TTC549 (cell line): ENCODE results near the gene FILIP1L.

Experiments used
- FAIRE-seq: peaks from 2 replicates; lab custom pipeline; 2012; peaks lifted over from hg19 to GRCh38; lab: Jason Lieb, UNC

Gene FILIP1L

DNA sequence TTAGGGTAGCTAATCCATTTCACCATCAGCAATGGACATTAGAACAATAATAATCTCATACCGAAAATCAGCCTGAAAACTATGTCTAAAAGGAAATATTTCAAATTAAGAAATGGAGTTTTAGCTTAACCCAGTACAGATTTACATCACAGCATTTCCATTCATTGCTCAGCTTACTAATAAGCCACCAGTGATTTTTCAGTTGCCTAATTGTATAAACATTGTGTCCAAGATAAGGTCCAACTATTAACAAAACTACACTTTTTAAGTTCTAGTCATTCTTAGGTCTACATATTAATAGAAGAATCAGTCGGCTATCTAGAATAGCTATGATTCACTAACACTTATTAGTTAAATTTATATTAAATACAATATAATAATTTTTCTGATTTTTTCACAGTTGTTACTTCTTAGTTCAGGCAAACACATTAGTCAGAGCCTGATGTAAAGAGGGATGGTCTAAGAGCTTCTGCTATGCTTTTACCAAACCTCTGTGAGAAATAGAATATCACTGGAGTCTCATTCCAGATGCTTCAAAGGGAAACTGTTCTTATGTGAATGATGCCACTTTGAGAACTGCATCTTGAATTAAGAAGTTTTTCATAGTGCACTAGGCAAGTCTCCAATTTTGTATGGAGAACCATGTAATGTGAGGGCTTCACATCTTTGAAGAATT, 222.6 kb downstream of the FILIP1L start:
- FAIRE-seq, result no peak

GRCh38 chr3:99885851-99886250, 228.4 kb downstream of the FILIP1L start:
- FAIRE-seq, result no peak

- no peak for FAIRE-seq
Measured at GRCh38 chr3:99885085-99885484, 229.2 kb downstream of the FILIP1L start.

- FAIRE-seq, result no peak
Measured at GRCh38 chr3:99884484-99884883, 229.8 kb downstream of the FILIP1L start.

DNA sequence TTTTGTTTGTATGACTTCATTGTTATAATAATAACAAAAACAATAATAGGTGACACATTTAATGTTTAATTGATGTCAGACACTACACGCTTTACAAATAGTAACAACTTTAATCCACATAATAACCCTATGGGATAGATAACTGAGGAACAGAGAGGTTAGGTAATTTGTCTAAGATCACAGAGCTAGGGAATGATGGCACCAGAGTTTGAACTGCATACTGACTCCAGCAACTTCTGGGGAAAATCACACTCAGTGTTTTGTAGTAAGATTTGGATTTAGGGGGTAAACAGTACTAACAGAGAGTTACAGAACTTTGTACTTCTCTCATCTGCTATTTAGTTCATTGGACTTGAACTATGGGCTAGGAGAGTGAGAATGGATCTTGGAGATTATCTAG, 230.6 kb downstream of the FILIP1L start:
- no peak for FAIRE-seq

DNA sequence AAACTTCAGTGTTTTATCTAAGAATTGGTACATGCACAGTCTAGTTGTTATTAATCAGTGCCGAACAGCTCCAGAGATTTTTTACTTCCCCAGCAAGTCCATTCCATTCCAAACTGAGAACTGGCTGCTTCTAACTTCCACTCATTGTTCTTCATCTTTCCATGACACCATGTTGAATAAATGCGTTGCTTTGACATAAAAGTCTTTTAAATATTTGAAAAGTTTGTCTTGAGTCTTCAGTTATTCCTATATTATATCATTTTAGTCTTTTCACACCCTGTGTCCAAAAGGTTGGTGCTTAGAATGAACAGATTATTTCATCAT, 231.2 kb downstream of the FILIP1L start:
- FAIRE-seq, result no peak

DNA sequence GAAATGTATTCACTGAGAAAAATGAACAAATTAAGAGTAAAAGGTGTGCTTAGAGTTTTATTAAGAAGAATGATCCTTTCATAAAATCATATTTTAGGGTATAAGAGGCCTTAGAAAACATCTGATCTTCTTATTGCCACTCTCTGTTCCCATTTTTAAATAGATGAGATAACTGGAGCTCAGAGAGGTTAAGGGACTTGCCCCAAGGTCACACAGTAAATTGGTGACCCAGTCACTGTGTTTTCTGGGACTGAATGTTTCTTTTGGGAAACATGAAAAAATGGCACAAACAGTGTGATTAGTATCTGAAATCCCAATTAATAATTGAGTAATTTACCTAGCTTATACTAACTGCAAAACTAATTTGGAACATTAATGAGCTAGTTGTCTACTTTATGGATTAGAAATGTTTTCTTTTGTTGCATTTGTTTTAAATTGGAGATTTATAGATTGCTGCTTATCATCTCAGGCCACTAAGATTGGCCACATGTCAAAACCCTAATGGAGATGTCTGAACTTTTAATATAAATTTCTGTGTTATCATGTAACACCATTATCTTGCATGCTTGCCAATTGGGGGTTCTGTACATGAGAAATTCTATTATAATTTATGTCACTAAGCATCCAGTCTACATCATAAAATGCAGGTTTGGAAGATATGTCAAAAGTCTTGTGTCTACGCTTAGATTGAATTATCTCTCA, 231.7 kb downstream of the FILIP1L start:
- no peak for FAIRE-seq

GRCh38 chr3:99881121-99881524, 233.2 kb downstream of the FILIP1L start:
- FAIRE-seq, result no peak

DNA sequence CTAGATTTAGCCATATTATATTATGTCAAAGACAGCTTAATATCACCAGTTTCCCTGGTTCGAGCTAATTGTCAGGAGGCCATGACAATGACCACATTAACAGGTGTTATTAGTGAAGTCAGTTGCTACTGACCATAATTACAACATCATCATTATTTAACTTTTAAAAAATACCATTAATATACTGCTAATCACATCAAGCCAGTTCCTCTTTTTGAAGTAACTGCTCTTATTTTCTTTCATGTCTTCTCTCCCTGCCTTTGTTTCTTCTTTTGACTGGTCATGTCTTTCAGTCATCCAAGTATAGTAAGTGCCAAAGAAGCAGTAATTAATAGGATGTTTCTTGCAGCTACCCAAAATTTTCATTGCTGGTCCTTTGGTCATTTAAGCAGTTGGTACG, 235.0 kb downstream of the FILIP1L start:
- FAIRE-seq, result no peak

DNA sequence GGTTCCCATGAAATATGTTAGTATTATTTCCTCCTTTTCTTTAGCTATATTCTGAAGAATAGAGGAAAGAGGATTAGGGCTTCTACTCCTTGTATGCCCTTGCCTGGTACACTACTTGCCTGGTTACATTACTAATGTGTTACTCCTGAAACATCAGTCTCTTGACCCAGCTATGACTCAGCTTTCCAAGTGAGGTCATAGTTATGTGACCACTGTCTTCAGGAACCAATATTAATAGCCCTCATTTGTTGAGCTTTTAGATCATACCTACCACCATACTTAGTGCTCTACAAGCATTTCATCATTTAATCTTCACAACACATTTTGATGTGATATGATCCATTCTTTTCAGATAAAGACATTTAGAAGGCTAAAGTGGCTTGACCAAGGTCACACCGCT, 236.3 kb downstream of the FILIP1L start:
- FAIRE-seq, result no peak

DNA sequence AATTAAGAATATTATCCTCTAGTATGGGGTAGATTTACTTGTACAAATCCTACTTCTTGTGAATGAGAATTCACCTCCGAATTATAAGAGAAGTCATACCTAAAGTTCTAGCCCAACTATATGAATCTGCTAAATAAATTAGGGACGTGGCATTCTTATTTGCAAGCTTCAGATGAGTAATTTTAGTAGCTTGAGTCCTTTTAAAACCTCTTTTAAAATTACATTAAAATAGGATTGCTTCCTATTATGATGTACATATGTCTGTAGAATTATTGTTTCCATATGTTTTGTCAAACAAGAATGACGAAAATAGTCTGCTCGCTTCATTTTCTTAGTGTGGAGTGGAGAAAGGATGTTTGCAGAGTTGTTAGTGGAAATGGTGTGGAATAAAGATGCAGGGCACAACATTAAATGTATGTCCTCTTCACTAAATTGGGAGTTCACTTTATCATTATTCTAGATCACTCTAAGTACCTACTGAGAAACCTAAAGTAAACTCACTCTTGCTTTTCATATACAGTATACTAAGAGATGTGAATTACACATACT, 237.2 kb downstream of the FILIP1L start:
- FAIRE-seq, result no peak

- no peak for FAIRE-seq
Measured at GRCh38 chr3:99875929-99876841, 238.1 kb downstream of the FILIP1L start.

GRCh38 chr3:99875581-99875928, 238.7 kb downstream of the FILIP1L start:
- FAIRE-seq, result no peak

DNA sequence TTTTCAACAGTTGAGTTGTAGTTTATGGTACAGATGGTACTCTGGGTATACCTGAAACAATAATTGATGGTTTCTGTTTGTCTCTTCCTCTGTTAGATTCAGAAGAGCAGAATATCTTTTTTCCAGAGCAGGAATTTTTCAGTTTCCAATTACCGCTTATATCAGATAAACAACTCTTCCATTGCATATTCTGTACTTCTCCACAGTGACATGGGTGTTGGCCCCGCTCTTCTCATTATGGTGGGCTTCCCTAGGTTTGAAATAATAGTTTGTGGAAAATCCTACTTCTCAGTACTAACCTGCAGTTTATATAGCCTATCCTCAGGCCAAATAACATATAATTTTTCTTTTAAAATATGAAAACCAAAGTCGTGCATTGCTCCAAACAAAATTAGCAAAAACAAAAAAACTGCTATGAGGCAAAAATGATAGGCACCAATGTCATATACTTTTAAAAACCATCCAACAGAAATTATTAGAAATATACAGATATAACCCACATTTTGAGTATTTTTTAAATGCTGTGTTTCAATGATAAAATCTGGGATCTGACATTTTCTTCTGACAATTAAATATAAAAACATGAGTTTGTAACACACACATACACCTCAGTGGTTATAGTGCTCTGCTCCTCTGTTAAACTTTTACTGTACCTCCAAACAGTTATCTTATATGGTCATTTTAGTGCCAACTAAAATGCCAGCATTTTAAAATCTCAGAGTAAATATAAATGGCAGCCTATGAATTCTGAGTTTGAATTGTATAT, 239.9 kb downstream of the FILIP1L start:
- FAIRE-seq, result no peak

GRCh38 chr3:99873269-99874102, 240.8 kb downstream of the FILIP1L start:
- FAIRE-seq, result no peak

DNA sequence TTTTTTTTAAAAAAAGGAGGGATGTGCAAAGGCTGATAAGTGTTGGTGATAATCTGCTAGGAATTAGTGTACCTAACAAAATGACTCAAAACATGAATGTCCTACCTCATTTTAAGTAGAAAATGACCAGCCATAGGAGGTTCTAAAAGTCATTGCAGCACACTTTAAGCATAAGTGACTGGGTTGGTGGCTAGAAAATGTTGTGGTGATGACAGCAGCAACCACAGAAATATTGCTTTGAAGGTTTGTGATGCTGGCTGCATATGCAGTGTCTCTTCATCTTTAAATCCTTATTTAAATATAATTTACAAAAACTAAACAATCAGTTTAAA, 241.4 kb downstream of the FILIP1L start:
- FAIRE-seq, result no peak

GRCh38 chr3:99871231-99872045, 242.9 kb downstream of the FILIP1L start:
- FAIRE-seq, result no peak

GRCh38 chr3:99870712-99871111, 243.6 kb downstream of the FILIP1L start:
- no peak for FAIRE-seq

GRCh38 chr3:99869621-99870020, 244.7 kb downstream of the FILIP1L start:
- no peak for FAIRE-seq

DNA sequence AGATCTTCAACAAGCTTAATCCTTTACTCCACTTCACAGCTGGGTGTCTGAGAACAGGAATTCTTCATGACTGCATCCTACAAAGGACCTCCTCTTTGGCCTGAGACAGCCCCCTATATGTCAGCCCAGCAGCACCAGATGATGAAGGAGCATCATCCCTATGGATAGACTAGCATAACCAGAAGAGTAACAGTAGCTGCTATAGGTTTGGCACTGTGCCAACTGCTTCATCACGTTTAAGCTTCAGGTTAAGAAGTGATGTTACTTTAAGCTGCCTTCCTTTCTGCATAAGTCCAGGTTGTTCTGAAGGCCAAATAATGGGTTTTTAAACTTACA, 246.0 kb downstream of the FILIP1L start:
- FAIRE-seq, result no peak
